Endothelial cell of hepatic sinusoid (primary cell): Measurements from ENCODE around the gene ALOX5.

ENCODE experiments used
- in situ Hi-C: cut with HindIII; loops from 2 replicates; pipeline ENCODE4 v1.10.0; 2017; ENCODE audit warnings: low sequenced_read_pairs

The ALOX5 gene

GRCh38 chr10:45441239-45442190 is 67.5 kb downstream of the ALOX5 start:
- in situ Hi-C loops = no loop called here

- in situ Hi-C loops = no loop called here
These were observed 68.2 kb downstream of the ALOX5 start for GRCh38 chr10:45442251-45442650.

- in situ Hi-C loops = no loop called here
These were observed 68.6 kb downstream of the ALOX5 start for GRCh38 chr10:45442662-45443061.

- in situ Hi-C loops = no loop called here
These were observed 69.3 kb downstream of the ALOX5 start for GRCh38 chr10:45443101-45444009.

- in situ Hi-C loops = no loop called here
These were observed 70.0 kb downstream of the ALOX5 start for GRCh38 chr10:45444022-45444421.

GRCh38 chr10:45444976-45445898 is 71.2 kb downstream of the ALOX5 start:
- in situ Hi-C loops = no loop called here

GRCh38 chr10:45446858-45447257 is 72.8 kb downstream of the ALOX5 start:
- in situ Hi-C loops = no loop called here

- in situ Hi-C loops = no loop called here
These were observed 73.4 kb downstream of the ALOX5 start for GRCh38 chr10:45447416-45447815.

- in situ Hi-C loops = no loop called here
These were observed 76.8 kb downstream of the ALOX5 start for GRCh38 chr10:45450866-45451265.

GRCh38 chr10:45451407-45451806 is 77.4 kb downstream of the ALOX5 start:
- in situ Hi-C loops = no loop called here

- in situ Hi-C loops = no loop called here
These were observed 78.3 kb downstream of the ALOX5 start for GRCh38 chr10:45452268-45452667.

GRCh38 chr10:45452743-45453452 is 78.9 kb downstream of the ALOX5 start:
- in situ Hi-C loops = no loop called here

GRCh38 chr10:45453639-45454255 is 79.7 kb downstream of the ALOX5 start:
- in situ Hi-C loops = no loop called here

- in situ Hi-C loops = no loop called here
These were observed 80.2 kb downstream of the ALOX5 start for GRCh38 chr10:45454262-45454661.

GRCh38 chr10:45454859-45455258 is 80.8 kb downstream of the ALOX5 start:
- in situ Hi-C loops = no loop called here

- in situ Hi-C loops = no loop called here
These were observed 82.2 kb downstream of the ALOX5 start for GRCh38 chr10:45456233-45456632.

- in situ Hi-C loops = no loop called here
These were observed 82.8 kb downstream of the ALOX5 start for GRCh38 chr10:45456822-45457221.

GRCh38 chr10:45457487-45457886 is 83.5 kb downstream of the ALOX5 start:
- in situ Hi-C loops = no loop called here

- in situ Hi-C loops = no loop called here
These were observed 86.3 kb downstream of the ALOX5 start for GRCh38 chr10:45460235-45460878.
